Activated naive CD8-positive, alpha-beta T cell treated with anti-CD3 and anti-CD28 coated beads for 36 hours (primary cell): Measurements from ENCODE around the gene OR13C2. TPM values are rescaled to one million over a fixed set of nuclear protein-coding genes. Genes with fewer than 3 reads are reported as not detected.

Experiments
- DNase-seq: peaks from one replicate; pipeline ENCODE4 v3.0.0; 2021
- H3K27ac Mint-ChIP-seq: one replicate; pipeline ENCODE4 v1.8.0; 2022; ENCODE audit warnings: mild to moderate bottlenecking, moderate library complexity, mixed read lengths
- H3K27me3 Mint-ChIP-seq: one replicate; pipeline ENCODE4 v1.8.0; 2022; ENCODE audit warnings: mild to moderate bottlenecking, mixed read lengths
- H3K36me3 Mint-ChIP-seq: one replicate; pipeline ENCODE4 v1.8.0; 2021; ENCODE audit warnings: mild to moderate bottlenecking, mixed read lengths
- H3K4me1 Mint-ChIP-seq: one replicate; pipeline ENCODE4 v1.8.0; 2021; ENCODE audit warnings: mixed read lengths
- H3K4me3 Mint-ChIP-seq: one replicate; pipeline ENCODE4 v1.8.0; 2022; ENCODE audit warnings: mild to moderate bottlenecking, moderate library complexity, mixed read lengths
- H3K9me3 Mint-ChIP-seq: one replicate; pipeline ENCODE4 v1.8.0; 2022; ENCODE audit warnings: mixed read lengths
- total RNA-seq, 2 experiments: library from RNA; stranded (reverse); gene quantifications; one replicate each; pipeline ENCODE4 v1.2.3, GENCODE V29; 2021

OR13C2 gene
- total RNA-seq, 2 experiments from 2014 or later = not detected

DNA sequence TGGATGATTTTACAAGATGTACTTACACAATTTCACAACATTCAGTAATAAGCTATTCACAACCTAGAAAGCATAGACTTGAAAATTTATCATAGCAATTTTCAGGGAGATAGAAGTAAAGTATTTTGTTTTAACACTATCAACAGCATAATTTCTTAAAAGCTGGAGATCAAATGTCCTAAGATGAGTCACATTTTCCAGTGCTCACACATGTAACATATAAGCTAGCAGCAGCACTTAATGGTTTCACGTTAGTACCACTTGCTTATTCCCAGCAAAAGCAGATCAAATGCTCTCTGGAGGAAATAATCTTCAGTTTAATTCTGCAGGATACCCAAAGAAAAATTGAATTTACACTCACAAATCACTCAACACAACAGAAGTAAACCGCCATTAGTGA is 30.0 kb downstream of the OR13C2 start:
- no peak overlapping the region for H3K4me3 Mint-ChIP-seq
- peaks cover 11% of the 10 kb centered on the region for H3K9me3 Mint-ChIP-seq
- H3K36me3 Mint-ChIP-seq = no peaks in the 10 kb centered on the region
- no peak overlapping the region for H3K27ac Mint-ChIP-seq
- no peaks in the 10 kb centered on the region for H3K27me3 Mint-ChIP-seq
- no peak for DNase-seq
- H3K4me1 Mint-ChIP-seq = no peaks in the 10 kb centered on the region

- Mint-ChIP-seq H3K9me3 (peaks cover 11% of the 10 kb centered on the region), H3K4me3 (no peak overlapping the region), H3K4me1 (no peaks in the 10 kb centered on the region), H3K27ac (no peak overlapping the region), H3K27me3 (no peaks in the 10 kb centered on the region), H3K36me3 (no peaks in the 10 kb centered on the region)
- DNase-seq = no peak
These were observed 32.8 kb downstream of the OR13C2 start for GRCh38 chr9:104572612-104573011.

DNA sequence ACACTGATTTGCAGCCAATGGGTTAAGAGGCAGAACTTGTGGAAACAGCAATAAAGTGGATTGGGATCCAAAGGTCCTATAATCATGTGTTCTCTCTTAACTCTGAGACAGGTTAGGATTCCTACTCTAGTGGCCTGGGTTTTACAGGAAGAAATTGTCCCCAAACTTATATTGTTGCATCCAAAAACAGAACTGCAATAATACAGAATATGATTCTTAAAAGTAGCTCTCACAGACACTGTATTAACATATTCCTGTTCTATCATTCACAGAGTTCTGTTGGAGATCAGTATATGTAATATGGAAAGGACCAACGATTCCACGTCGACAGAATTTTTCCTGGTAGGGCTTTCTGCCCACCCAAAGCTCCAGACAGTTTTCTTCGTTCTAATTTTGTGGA is 36.6 kb downstream of the OR13C2 start, which contains the start of gene OR13C8:
Gene OR13C8, plus strand, starts transcription at position 301 of the 400 bp plus-strand sequence. Its CDS starts 0 bp downstream, at position 301.
- Mint-ChIP-seq H3K4me1 (no peaks in the 10 kb centered on the region), H3K27ac (no peak within 1 kb of the TSS), H3K27me3 (no peaks in the 10 kb centered on the region), H3K9me3 (peaks cover 8% of the 10 kb centered on the region), H3K4me3 (no peak within 1 kb of the TSS), H3K36me3 (no peaks in the 10 kb centered on the region)
- DNase-seq = no peak

DNA sequence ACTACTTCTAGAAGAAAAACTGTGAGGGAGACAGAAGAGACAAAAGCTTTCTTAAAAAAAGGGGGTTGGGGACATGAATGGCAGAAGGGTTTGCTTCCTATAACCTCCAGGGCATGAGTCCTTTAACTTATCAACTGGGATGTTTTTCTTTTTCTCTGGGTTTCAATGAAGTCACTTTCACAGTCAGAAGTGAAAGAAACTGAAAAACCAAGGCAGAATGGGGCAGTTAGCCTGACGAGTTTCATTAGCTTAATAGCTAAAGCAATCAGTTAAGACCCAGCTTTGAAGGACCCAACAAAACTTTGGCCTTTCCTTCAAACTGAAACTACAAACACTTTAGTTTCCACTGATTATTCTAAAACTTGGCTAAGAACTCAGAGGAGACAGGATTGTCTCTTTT is 41.1 kb downstream of the OR13C2 start:
- Mint-ChIP-seq H3K27me3 (no peaks in the 10 kb centered on the region), H3K4me1 (no peaks in the 10 kb centered on the region), H3K27ac (no peak overlapping the region), H3K4me3 (no peak overlapping the region), H3K9me3 (peaks cover 1% of the 10 kb centered on the region), H3K36me3 (no peaks in the 10 kb centered on the region)
- DNase-seq = no peak

- Mint-ChIP-seq H3K36me3 (no peaks in the 10 kb centered on the region), H3K27me3 (no peaks in the 10 kb centered on the region), H3K9me3 (peaks cover 2% of the 10 kb centered on the region), H3K4me1 (no peaks in the 10 kb centered on the region), H3K27ac (no peak overlapping the region), H3K4me3 (no peak overlapping the region)
- no peak for DNase-seq
These were observed 48.4 kb downstream of the OR13C2 start for GRCh38 chr9:104556830-104557634.

GRCh38 chr9:104555521-104555920 is 49.9 kb downstream of the OR13C2 start:
- no peaks in the 10 kb centered on the region for H3K36me3 Mint-ChIP-seq
- no peak for DNase-seq
- peaks cover 2% of the 10 kb centered on the region for H3K9me3 Mint-ChIP-seq
- no peak overlapping the region for H3K4me3 Mint-ChIP-seq
- no peaks in the 10 kb centered on the region for H3K4me1 Mint-ChIP-seq
- H3K27me3 Mint-ChIP-seq = no peaks in the 10 kb centered on the region
- H3K27ac Mint-ChIP-seq = no peak overlapping the region

Other genes with a start within 250 kb of the OR13C2 start
- not detected for gene OR13F1, start 101.4 kb downstream of the OR13C2 start, total RNA-seq
- gene OR13C4, start 78.4 kb downstream of the OR13C2 start, total RNA-seq = not detected
- gene OR13C3, start 68.8 kb downstream of the OR13C2 start, total RNA-seq = not detected
- not detected for gene OR13C8, start 36.5 kb downstream of the OR13C2 start, total RNA-seq
- not detected for gene OR13C5, start 6.2 kb downstream of the OR13C2 start, total RNA-seq
- not detected for gene OR13C9, start 12.6 kb upstream of the OR13C2 start, total RNA-seq
- gene OR13D1, start 88.9 kb upstream of the OR13C2 start, total RNA-seq = not detected
- gene NIPSNAP3A, start 142.1 kb upstream of the OR13C2 start, total RNA-seq = 10 to 100 TPM; 11.2 to 11.3 TPM
- gene NIPSNAP3B, start 158.5 kb upstream of the OR13C2 start, total RNA-seq = under 1 TPM; 0.23 to 0.88 TPM